ENCODE measurements around the gene SPPL3. TPM values are rescaled to one million over a fixed set of nuclear protein-coding genes. Genes with fewer than 3 reads are reported as not detected.
A peak's percentile ranks its signal among the peaks of the same experiment; 100 is the strongest.

Gene SPPL3
- total RNA-seq, 4 donors from 2014 or later = 5.4 to 82.7 (median 23.2) TPM

GRCh38 chr12:120830966-120831365, 73.2 kb downstream of the SPPL3 start:
- no peaks in the 10 kb centered on the region for H3K9me3 ChIP-seq
- no peaks in the 10 kb centered on the region for H3K36me3 ChIP-seq
- DNase-seq = no peak
- peaks cover 3 to 10% of the 10 kb centered on the region in 2 donors for H3K4me1 ChIP-seq
- TF ChIP-seq CTCF (IDR thresholded peaks at IDR 0.05) (no peak), POLR2A (IDR thresholded peaks at IDR 0.05) (no peak)
- intact Hi-C loops (cut with DNase I; ENCODE audit: low total_unique reads) = no loop called here
- H3K4me3 ChIP-seq = no peak overlapping the region
- peak overlapping the region; percentile 16 to 68 for H3K27ac ChIP-seq
- H3K27me3 ChIP-seq = no peaks in the 10 kb centered on the region

GRCh38 chr12:120830052-120830940, 73.9 kb downstream of the SPPL3 start:
- Histone ChIP-seq H3K36me3 (no peaks in the 10 kb centered on the region), H3K4me3 (no peak overlapping the region), H3K4me1 (peaks cover 3 to 10% of the 10 kb centered on the region in 2 donors), H3K9me3 (no peaks in the 10 kb centered on the region), H3K27me3 (no peaks in the 10 kb centered on the region), H3K27ac (peak overlapping the region; percentile 16 to 68)
- intact Hi-C loops (cut with DNase I; ENCODE audit: low total_unique reads) = no loop called here
- TF ChIP-seq POLR2A (IDR thresholded peaks at IDR 0.05) (no peak), CTCF (IDR thresholded peaks at IDR 0.05) (no peak)
- DNase-seq = no peak

- Histone ChIP-seq H3K27ac (no peak overlapping the region), H3K4me3 (no peak overlapping the region), H3K9me3 (no peaks in the 10 kb centered on the region), H3K36me3 (no peaks in the 10 kb centered on the region), H3K27me3 (no peaks in the 10 kb centered on the region), H3K4me1 (peaks cover 0 to 3% of the 10 kb centered on the region in 2 donors)
- TF ChIP-seq POLR2A (IDR thresholded peaks at IDR 0.05) (no peak), CTCF (IDR thresholded peaks at IDR 0.05) (no peak)
- DNase-seq = no peak
- intact Hi-C loops (cut with DNase I; ENCODE audit: low total_unique reads) = no loop called here
Observed at GRCh38 chr12:120826335-120826734, 77.8 kb downstream of the SPPL3 start.

- no peak for TF ChIP-seq CTCF (IDR thresholded peaks at IDR 0.05)
- TF ChIP-seq POLR2A (IDR thresholded peaks at IDR 0.05) = no peak
- Histone ChIP-seq H3K36me3 (no peaks in the 10 kb centered on the region), H3K27ac (no peak overlapping the region), H3K9me3 (no peaks in the 10 kb centered on the region), H3K27me3 (no peaks in the 10 kb centered on the region), H3K4me3 (no peak overlapping the region), H3K4me1 (peaks cover 0 to 3% of the 10 kb centered on the region in 2 donors)
- no peak for DNase-seq
- intact Hi-C loops (cut with DNase I; ENCODE audit: low total_unique reads) = no loop called here
Observed at GRCh38 chr12:120825337-120825736, 78.8 kb downstream of the SPPL3 start.

- no peaks in the 10 kb centered on the region for H3K36me3 ChIP-seq
- H3K27ac ChIP-seq = no peak overlapping the region
- TF ChIP-seq CTCF (IDR thresholded peaks at IDR 0.05) = no peak
- no peak for TF ChIP-seq POLR2A (IDR thresholded peaks at IDR 0.05)
- intact Hi-C loops (cut with DNase I; ENCODE audit: low total_unique reads) = no loop called here
- H3K9me3 ChIP-seq = no peaks in the 10 kb centered on the region
- H3K27me3 ChIP-seq = no peaks in the 10 kb centered on the region
- DNase-seq = no peak
- H3K4me1 ChIP-seq = peaks cover 0 to 7% of the 10 kb centered on the region in 2 donors
- no peak overlapping the region for H3K4me3 ChIP-seq
Observed at GRCh38 chr12:120822832-120823503, 81.2 kb downstream of the SPPL3 start.
